Parathyroid adenoma (tissue), 2 donors: ENCODE measurements around the gene AKAP8.

ENCODE experiments used
- H2AFZ ChIP-seq: fragments of 300-600 bp; sonication (generic); one replicate; pipeline ENCODE4 v1.7.0; 2017; ENCODE audit warnings: antibody characterized with exemption, mild to moderate bottlenecking
- H3K27ac ChIP-seq: fragments of 300-600 bp; sonication (generic); one replicate; pipeline ENCODE4 v1.7.0; 2017
- H3K27me3 ChIP-seq: fragments of 300-600 bp; sonication (generic); one replicate; pipeline ENCODE4 v1.7.0; 2017; ENCODE audit warnings: low read length; ENCODE audit not compliant: control insufficient read depth, insufficient read depth
- H3K36me3 ChIP-seq: fragments of 300-600 bp; sonication (generic); one replicate; pipeline ENCODE4 v1.7.0; 2017; ENCODE audit warnings: low read length; ENCODE audit not compliant: control insufficient read depth, insufficient read depth
- H3K4me1 ChIP-seq: fragments of 300-600 bp; sonication (generic); one replicate; pipeline ENCODE4 v1.7.0; 2017; ENCODE audit warnings: control low read depth
- H3K4me2 ChIP-seq: fragments of 300-600 bp; sonication (generic); one replicate; pipeline ENCODE4 v1.7.0; 2017; ENCODE audit warnings: low read length
- H3K4me3 ChIP-seq: fragments of 300-600 bp; sonication (generic); one replicate; pipeline ENCODE4 v1.7.0; 2017; ENCODE audit warnings: low read depth, low read length
- H3K79me2 ChIP-seq: fragments of 300-600 bp; sonication (generic); one replicate; pipeline ENCODE4 v1.7.0; 2017; ENCODE audit warnings: control low read depth
- H3K9ac ChIP-seq: fragments of 300-600 bp; sonication (generic); one replicate; pipeline ENCODE4 v1.7.0; 2017; ENCODE audit warnings: mild to moderate bottlenecking
- H3K9me3 ChIP-seq: fragments of 300-600 bp; sonication (generic); one replicate; pipeline ENCODE4 v1.7.0; 2017; ENCODE audit warnings: low read length; ENCODE audit not compliant: control insufficient read depth
- CTCF ChIP-seq: fragments of 300-600 bp; sonication (generic); IDR thresholded peaks from one replicate; pipeline ENCODE4 v1.7.0; 2017; ENCODE audit warnings: antibody characterized with exemption, mild to moderate bottlenecking
- donor health status: primary hyperparathyroidism.

The AKAP8 gene

GRCh38 chr19:15404780-15405211 lies 25.2 kb upstream of the AKAP8 start:
- H3K9me3 ChIP-seq, result no peaks in the 10 kb centered on the region
- no peak overlapping the region for H3K4me3 ChIP-seq
- no peak overlapping the region for H3K27ac ChIP-seq
- no peaks in the 10 kb centered on the region for H3K36me3 ChIP-seq
- H3K4me1 ChIP-seq, result peaks cover 14% of the 10 kb centered on the region
- no peak overlapping the region for H3K9ac ChIP-seq
- H3K27me3 ChIP-seq, result no peaks in the 10 kb centered on the region
- H3K79me2 ChIP-seq, result peaks cover 78% of the 10 kb centered on the region
- no peak overlapping the region for H2AFZ ChIP-seq
- no peak overlapping the region for H3K4me2 ChIP-seq
- TF ChIP-seq CTCF, result no peak

- no peak overlapping the region for H3K4me3 ChIP-seq
- TF ChIP-seq CTCF, result no peak
Measured at GRCh38 chr19:15404097-15404779, 24.7 kb upstream of the AKAP8 start.

GRCh38 chr19:15403151-15403531 lies 23.6 kb upstream of the AKAP8 start:
- Histone ChIP-seq H3K36me3 (no peaks in the 10 kb centered on the region), H3K9ac (no peak overlapping the region)
- no peak for TF ChIP-seq CTCF

More at GRCh38 chr19:15404097-15404779, 24.7 kb upstream of the AKAP8 start:
- Histone ChIP-seq H3K9ac (no peak overlapping the region), H3K36me3 (no peaks in the 10 kb centered on the region), H3K27me3 (no peaks in the 10 kb centered on the region), H3K79me2 (peaks cover 80% of the 10 kb centered on the region), H3K4me1 (peaks cover 9% of the 10 kb centered on the region), H3K27ac (no peak overlapping the region), H2AFZ (no peak overlapping the region), H3K9me3 (no peaks in the 10 kb centered on the region), H3K4me2 (no peak overlapping the region)

GRCh38 chr19:15402411-15403150 lies 23.0 kb upstream of the AKAP8 start:
- no peaks in the 10 kb centered on the region for H3K27me3 ChIP-seq
- no peak overlapping the region for H2AFZ ChIP-seq
- no peaks in the 10 kb centered on the region for H3K9me3 ChIP-seq
- H3K4me3 ChIP-seq, result no peak overlapping the region
- TF ChIP-seq CTCF, result no peak
- H3K79me2 ChIP-seq, result peaks cover 73% of the 10 kb centered on the region
- H3K9ac ChIP-seq, result no peak overlapping the region
- H3K4me2 ChIP-seq, result no peak overlapping the region
- no peak overlapping the region for H3K27ac ChIP-seq
- peaks cover 7% of the 10 kb centered on the region for H3K4me1 ChIP-seq
- H3K36me3 ChIP-seq, result no peaks in the 10 kb centered on the region

More at GRCh38 chr19:15403151-15403531, 23.6 kb upstream of the AKAP8 start:
- H3K27me3 ChIP-seq, result no peaks in the 10 kb centered on the region
- H3K79me2 ChIP-seq, result peaks cover 78% of the 10 kb centered on the region
- peaks cover 7% of the 10 kb centered on the region for H3K4me1 ChIP-seq
- H3K4me3 ChIP-seq, result no peak overlapping the region
- H3K4me2 ChIP-seq, result no peak overlapping the region
- H2AFZ ChIP-seq, result no peak overlapping the region
- H3K27ac ChIP-seq, result no peak overlapping the region
- H3K9me3 ChIP-seq, result no peaks in the 10 kb centered on the region
